GM21529 (cell line): ENCODE measurements around the gene TUFM.
"Not testable (repeated sequence)": the region's sequence is repeated elsewhere in the genome, so short reads cannot be mapped to it uniquely, and the experiment has no call there.

Experiments
- ATAC-seq: cut with Tn5 transposase; IDR thresholded peaks from one replicate; pipeline ENCODE4 v1.9.1; 2021; ENCODE audit not compliant: unreplicated experiment

The TUFM gene

DNA sequence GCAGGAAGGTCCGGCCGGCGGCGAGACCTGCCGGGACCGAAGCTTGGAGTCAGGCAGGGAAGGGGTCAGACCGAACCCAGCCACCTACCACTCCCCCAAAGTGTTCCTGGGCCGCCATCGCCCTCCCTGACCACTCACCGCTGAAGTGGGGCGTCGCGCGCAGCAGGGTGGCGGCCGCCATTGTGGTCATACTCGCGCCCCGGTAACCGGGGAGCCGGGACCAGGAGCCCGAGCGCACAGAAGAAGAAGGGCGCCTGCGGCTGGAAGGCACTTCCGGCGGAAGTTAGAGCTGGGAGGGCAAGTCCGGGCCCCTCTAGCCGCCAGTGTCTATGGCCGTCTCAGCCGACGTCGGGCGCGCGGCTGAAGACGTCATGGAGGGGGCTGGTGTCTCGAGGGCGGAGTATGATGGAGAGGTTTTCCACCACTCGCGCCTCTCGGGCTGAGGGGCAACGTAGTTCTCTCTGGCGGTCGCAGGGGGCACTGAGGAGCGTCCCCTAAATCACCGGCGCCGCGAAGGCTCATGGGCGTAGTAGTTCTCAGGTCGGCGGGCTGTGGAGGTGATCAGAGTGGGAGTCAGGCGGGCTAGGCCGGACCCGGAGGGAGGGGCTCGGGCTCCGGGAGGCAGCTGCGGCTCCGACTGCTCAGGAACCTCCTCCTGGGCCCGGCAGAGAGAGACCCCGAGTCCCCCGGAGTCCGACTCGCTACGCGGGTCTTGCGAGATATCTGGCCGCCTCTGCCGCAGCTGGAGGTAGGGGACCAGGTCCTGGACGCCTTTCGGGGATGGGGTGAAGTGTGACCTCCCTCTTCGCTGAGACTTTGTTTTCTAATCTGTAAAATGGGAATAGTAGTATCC is at the start of gene TUFM:
Gene TUFM, minus strand, starts transcription at position 269 of the 853 bp plus-strand sequence. Its CDS starts 79 bp downstream, at position 190.
- ATAC-seq = peak; percentile 91

DNA sequence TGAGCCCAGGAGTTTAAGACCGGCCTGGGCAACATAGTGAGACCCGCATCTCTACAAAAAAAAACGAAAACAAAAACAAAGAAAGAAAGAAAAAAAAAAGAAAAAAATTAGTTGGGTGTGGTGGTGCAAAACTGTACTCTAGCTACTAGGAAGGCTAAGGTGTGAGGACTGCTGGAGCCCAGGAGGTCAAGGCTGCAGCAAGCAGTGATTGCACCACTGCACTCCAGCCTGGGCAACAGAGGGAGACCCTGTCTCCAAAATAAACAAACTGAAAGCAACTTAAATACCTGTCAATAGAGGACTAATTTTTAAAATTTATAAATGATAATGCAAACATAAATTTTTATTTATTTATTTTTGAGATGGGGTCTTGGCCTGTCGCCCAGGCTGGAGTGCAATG is 49.5 kb upstream of the TUFM start:
- no peak for ATAC-seq

DNA sequence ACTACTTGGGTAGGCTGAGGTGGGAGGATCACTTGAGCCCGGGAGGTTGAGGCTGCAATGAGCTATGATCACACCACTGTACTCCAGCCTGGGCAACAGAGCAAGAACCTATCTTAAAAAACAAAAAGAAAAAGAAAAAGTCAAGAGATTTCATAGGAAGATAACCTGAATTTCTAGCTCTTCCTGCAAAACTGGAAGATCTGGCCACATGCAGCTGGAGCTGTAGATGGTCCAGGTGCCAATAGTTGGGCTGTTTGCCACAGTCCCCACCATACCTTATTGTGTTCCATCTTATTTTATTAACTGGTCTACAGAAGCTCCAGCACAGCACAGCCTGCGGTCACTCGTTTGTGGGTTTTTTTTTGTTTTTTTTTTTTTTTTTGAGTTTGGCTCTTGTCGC is 47.1 kb upstream of the TUFM start:
- ATAC-seq = no peak

DNA sequence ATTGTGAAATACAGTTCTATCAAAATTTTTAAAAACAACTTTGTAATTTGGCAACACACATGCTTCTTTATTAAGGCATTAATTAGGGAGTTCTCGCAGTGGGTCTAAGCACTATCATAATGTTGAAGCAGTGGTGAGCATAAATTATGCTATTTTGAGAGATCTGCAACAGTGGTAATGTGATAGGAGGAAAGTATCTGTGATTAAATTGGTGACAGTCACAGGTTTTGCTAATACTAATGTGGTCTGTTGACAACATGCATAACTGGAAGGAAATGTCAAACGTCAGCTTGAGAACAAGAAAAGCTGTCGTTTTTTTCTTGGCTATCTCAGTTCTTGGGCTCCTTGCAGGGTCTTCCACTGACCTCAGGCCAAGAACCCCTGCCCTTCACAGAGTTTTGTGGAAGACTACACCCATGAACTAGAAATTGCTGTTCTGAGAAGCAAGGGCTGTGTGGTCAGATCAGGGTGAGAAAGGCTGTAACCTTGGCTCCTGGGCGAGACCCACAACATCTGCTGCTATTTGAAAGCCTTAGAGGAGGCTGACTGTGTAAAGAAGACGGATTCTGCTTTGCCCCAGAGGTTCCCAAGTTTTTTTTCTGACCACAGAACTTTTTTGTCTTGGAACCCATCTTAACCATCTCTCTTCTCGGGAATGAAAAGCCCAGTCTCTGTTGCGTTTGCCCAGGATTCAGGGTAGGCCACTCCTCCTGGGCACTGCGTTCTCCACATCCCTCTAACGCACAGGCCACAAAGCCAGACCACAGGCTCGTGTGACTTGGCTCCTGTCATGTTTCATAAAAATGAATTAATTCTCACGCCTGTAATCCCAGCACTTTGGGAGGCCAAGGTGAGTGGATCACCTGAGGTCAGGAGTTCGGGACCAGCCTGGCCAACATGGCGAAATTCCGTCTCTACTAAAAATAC is 46.1 kb upstream of the TUFM start:
- ATAC-seq = no peak

DNA sequence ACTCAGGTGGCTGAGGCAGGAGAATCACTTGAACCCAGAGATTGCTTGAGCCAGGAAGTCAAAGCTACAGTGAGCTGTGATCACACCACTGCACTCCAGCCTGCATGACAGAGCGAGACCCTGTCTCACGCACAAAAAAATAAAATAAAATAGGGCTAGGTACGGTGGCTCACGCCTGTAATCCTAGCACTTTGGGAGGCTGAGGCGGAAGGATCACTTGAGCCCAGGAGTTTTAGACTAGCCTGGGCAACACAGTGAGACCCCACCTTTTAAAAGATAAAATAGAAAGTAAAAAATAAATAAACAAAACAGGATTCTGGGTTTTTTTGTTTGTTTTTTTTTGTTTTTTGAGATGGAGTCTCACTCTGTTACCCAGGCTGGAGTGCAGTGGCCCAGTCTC is 44.2 kb upstream of the TUFM start:
- not testable (repeated sequence) for ATAC-seq

DNA sequence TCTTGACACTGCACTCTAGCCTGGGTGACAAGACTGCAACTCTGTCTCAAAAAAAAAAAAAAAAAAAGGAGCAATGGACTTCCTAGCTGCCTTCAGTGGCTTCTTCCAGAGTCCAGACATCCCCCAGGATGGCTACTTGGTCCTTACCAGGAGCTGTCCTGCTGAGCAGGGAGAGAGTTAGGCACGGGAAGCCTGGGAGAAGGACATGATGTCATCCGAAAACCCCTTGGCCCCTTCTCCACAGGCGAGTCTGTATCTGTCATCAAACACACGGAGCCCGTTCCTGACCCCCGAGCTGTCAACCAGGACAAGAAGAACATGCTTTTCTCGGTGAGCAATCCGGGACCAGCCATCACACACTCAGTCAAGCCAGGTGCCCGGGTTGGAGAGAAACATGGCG is 40.8 kb upstream of the TUFM start:
- ATAC-seq = no peak

DNA sequence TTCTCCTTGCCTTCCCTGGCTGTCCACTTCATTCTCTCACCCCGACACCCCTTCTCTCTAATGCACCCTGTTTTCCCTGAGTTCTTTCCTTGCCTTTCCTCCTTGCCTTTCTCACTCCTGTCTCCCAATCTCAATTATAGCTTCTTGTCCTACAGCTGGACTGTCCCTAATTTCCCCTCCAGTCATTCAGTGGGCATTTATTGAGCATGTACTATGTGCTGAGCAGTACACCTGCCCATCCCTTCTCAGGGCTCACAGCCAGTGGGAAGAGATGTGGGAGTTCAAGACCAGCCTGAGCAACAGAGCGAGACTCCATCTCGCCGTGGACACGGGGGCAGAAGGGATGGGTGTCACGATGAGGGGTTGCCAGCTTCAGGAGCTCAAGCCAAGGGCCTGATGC is 37.9 kb upstream of the TUFM start:
- ATAC-seq = no peak

DNA sequence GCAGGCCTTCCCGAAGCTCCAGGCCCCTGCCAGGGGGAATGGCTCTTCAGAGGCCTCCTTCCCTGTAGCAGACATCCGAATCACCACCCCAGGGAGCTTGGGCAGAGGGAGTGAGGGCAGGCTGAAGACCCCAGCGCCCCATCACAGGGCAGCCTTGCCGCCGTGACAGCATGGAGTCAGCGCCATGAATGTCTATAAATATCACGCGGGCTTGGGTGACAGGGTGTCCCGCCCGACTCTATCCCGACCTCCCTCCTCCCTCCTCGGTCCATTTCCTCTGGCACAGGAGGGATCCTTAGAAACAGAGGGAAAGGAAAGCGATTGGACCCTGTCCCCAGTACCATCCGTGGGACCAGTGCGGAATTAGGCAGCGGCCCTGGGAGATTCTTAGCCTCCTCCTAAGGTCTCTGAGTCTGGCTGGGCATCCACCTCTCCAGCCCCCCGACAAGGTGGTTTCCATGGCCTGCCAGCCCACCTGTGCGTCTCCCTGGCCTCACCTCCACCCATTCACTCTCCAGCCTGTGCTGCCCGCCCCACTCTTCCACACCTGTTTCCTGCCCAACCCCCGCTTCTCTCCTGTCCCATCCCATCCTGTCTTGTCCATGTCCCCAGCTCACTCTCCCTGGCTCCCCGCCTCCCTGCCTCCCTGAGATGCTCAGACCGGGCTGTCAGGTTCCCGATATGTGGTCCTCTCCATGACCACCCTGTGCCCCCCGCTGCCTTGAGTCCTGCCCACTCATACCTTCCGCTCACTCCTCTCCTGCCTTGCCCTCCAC is 37.3 kb upstream of the TUFM start:
- ATAC-seq = no peak

DNA sequence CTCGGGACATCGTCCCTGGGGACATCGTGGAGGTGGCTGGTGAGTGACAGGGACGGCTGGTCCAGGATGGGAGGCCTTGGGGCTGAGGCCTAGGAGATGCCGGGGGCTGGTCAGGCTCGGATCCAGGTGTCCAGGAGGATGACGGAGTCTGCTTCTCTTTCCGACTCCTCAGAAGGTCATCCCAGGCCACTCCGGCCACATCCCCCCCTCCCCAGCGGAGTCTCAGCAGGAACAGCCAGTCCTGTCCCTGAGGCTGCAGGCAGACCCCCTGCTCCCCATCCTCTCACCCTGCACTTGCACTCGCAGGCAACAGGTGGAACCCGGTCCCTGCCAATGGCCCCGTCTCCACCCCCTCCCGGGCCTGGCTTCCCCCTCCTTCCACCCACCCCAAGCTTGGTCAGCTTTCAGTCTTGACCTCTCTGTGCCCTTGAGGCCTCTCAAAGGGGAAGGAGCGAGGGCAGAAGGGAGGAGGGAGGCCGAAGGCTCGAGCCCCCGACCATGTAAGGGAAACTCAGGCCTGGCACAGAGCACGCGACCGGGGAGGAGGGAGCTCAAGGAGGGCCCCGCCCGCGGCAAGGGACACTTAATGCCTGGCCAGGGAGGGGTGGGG is 36.5 kb upstream of the TUFM start:
- no peak for ATAC-seq

DNA sequence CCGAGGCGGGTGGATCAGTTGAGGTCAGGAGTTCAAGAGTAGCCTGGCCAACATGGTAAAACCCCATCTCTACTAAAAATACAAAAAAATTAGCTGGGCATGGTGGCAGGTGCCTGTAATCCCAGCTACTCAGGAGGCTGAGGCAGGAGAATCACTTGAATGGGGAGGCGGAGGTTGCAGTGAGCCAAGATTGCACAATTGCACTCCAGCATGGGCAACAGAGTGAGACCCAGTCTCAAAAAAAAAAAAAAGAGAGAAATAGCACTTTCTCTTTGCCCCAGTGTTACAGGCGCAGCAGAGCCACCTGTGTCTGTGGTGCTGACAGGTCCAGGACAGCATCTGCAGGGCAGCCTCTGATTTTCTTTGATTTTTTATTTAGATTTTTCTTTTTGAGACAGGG is 35.4 kb upstream of the TUFM start:
- not testable (repeated sequence) for ATAC-seq

DNA sequence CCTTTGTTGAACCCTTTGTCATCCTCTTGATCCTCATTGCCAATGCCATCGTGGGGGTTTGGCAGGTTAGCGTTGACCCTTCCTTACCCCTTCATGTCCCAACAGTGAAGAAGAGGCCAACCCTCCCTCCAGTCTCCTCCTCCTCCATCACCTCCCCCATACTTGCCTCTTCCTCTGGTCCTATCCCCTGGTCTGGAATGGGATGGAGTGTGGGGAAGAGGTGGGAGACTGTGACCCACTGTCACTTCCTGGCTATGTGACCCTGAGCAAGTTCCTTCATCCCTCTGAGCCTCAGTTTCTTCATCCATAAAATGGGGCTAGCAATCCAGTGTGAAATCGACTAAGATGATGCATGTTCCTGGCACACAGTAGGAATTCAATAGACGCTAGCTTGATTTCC is 34.8 kb upstream of the TUFM start:
- ATAC-seq = no peak

DNA sequence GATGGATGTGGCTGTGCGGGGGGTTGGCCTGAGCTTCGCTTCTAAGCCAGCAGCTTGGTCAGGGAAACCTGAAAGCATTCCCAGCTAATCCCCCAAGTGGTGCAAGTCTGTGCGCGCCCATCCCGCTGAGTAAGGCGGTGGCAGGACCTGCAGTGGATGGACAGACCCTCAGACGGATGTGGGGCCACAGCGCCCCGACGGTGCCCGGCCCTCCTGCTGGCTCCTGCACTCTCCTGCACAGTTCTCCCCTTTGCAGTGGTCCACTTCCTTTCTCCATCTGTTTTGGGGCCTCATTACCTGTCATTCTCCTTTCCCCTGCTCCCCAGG is 34.4 kb upstream of the TUFM start:
- no peak for ATAC-seq

DNA sequence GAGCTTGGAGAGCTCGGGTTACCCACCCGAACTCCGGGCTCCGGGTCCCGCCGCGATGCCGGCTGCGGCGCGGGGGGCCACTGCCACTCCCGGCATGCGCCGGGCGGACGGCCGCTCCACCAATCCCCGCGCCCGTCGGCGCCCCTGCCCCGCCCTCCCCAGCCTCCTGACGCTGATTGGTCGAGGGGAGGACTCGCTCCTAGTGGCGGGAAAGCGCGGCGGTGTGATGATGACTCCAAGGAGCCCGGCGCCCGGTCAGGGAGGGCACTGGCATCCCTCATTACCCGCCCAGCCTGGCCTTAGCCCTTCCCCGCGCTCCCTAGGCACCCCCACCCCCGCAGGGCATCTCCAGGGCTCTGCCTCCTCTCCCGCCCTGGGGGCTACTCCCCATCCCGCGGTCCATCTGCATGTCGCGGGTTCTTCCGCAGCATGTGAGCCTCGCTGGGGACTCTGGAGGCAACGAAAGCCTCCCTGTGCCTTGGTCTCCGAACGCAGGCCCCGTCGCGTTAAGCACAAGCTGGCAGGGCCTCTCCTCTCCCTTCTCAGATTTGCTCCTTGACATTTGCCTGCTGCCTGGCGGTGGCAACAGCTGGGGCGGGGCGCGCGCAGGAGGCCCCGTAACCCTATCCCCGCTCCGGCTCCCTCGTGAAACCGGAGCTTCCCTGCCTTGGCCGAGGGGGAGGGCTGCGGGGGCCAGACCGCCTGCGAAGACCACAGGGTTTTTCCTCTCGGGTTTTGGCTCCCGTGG is 33.9 kb upstream of the TUFM start:
- peak; percentile 94 for ATAC-seq

DNA sequence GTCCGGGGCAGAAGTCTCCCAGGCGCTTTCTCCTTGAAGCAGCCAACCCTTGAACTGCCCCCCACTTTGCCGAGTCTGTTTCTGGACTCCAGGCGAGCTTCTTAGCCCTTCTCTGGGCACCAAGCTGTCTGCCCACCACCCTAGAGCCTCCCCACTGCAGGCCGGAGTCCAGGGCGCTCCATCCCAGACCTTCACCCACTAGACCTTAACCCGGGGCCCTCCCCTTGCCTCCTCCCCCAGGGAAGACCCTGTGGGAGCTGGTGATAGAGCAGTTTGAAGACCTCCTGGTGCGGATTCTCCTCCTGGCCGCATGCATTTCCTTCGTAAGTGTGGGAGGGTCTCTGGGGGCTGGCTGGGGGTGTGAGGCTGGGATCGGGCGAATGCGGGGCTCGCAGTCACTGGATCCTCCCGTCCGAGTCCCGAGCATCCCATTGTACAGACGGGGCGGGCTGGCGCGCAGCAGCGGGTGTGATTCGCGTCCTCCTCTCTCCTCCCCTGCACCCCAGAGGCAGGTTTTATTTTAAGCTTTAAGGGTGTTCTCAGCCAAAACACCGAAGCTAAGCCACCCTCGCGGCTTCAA is 33.2 kb upstream of the TUFM start:
- peak; percentile 44 for ATAC-seq

DNA sequence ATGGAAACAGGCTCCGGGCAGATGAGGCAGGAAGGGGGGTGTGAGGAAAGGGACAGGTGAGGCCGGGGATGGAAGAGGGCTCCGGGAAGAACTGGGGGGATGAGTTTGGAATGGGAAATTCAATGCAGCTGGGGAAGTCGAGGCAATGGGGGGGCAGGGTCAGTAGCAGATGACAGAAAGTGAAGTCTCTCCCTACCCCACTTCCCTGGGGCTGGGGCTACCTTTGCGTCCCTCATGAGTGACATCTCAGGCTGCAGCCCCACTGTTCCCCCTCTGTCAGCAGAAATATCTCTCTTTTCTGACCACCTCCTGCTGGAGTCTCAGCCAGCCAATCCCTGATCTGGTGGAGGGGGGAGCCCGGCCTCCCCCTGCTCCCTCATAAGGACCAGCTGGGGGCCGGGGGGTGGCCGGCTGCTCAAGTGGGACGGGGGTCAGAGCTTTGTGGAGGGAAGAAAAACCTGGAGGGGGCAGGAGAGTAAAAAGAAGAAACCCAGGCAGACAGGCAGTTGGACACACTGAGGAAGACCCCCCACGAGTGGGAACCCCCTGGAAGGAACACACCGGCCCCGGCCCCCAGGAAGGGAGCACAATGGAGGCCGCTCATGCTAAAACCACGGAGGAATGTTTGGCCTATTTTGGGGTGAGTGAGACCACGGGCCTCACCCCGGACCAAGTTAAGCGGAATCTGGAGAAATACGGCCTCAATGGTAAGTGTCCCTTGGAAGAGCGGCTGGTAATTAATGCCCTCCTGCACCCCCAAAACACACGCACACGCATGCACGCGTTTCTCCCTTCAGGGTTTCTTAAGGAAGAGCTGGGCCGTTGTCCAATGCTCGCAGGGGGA is 32.2 kb upstream of the TUFM start, which contains the start of gene ATP2A1:
Gene ATP2A1, plus strand, starts transcription at position 406 of the 844 bp plus-strand sequence. Its CDS starts 184 bp downstream, at position 590.
- no peak for ATAC-seq

DNA sequence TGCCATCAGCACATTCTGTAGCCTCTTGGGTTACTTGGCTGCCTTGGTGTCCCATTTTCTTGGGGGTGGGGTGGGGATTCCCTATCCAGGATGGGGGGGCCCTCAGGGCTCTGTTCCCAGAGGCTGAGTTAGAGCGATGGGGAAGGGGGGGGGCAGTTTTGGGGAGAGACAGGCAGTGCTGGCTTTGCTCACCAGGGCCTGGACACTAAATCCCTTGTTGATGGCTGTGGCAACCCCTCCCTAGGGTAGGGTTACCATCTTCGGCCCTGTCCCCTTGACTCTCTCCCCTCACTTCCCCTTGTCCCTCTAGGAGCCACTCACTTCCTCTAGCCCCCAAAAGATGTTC is 31.5 kb upstream of the TUFM start:
- ATAC-seq = no peak

DNA sequence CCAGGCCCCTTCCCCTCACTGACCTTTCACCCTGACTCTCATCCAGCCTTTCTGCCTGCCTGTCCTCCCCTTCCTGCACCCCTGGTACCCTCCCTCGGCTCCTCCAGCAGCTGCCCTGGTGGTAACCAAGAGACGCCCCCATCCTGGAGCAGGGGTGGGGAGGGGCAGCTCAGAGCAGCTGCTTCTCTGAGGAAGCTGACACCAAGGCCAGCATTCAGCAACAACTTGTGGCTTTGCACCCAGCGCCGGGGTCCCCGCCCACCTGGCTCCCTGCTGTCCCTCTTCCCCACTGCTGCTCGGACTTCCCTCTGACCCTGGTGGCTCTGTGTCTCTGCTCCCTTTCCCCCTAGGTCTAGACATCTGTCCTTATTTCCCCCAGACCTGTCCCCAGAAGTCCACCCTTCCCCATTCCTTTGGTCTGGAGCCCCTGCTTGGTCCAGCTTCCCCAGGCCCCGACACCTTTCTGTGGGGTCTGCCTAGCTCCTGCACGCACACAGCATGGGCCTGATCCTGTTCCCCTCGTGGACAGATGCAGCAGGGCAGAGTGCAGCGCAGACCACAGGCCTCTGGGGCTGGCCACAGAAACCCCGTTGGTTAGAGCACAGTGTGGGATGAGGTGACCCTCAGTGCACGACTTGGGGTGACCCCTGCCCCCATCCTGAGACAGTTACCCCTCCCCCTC is 31.0 kb upstream of the TUFM start:
- no peak for ATAC-seq

DNA sequence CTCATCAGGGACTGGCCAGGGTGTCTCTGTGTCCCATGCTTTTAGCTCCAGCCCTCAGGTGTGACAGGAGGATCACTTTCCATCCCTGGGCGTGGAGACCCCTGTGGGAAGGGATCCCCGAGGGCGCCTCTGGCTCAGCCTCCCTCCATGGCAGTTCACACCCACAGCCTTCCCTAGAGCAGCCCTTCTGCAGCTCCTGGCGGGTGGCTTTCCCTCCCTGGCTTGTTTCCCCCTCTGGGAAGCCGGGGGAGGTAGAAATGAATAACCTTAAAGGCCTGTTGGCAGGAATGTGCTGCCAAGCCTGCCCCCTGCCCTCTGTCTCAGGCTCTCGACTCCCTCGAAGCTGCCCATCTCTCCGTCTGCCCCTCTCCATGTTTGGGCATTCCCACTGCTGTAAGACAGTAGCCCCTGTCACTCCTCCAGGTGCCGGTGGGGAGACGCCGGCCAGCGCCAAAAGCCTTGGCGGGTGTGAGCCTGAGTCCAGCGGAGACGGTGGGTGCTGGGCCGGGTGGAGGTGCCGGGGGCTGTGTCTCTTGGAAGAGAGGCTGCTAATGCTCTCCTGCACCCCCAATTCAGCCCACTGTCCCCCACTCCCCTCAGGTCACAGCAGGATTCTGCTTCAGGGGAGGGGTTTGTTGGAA is 30.0 kb upstream of the TUFM start:
- no peak for ATAC-seq
